Calu3 (cell line): ENCODE measurements around the gene CCDC27. TPM values are rescaled to one million over a fixed set of nuclear protein-coding genes. Genes with fewer than 3 reads are reported as not detected.

Experiments used
- BruUV-seq: library from RNA; stranded (reverse); fragments of 400-500 nt; replicated peaks from 2 replicates; lab custom pipeline; 2021; lab: Mats Ljungman, UMichigan
- CTCF ChIA-PET: fragments of 300-600 bp; sonication (Branson Sonifier 250); formaldehyde crosslinking; loops from one replicate; lab custom pipeline; 2022; ENCODE audit warnings: antibody characterized with exemption; lab: Charles Lee
- DNase-seq: peaks from one replicate; pipeline ENCODE4 v3.0.0; 2022
- H3K27ac Mint-ChIP-seq: one replicate; pipeline ENCODE4 v1.8.0; 2022; ENCODE audit warnings: mixed read lengths; ENCODE audit not compliant: unreplicated experiment
- H3K27me3 Mint-ChIP-seq: one replicate; pipeline ENCODE4 v1.8.0; 2022; ENCODE audit warnings: mixed read lengths; ENCODE audit not compliant: unreplicated experiment
- H3K36me3 Mint-ChIP-seq: one replicate; pipeline ENCODE4 v1.8.0; 2022; ENCODE audit warnings: mild to moderate bottlenecking, moderate library complexity, mixed read lengths; ENCODE audit not compliant: insufficient read depth, unreplicated experiment
- H3K4me1 Mint-ChIP-seq: one replicate; pipeline ENCODE4 v1.8.0; 2022; ENCODE audit warnings: mild to moderate bottlenecking, low read depth, mixed read lengths; ENCODE audit not compliant: unreplicated experiment
- H3K4me3 Mint-ChIP-seq: one replicate; pipeline ENCODE4 v1.8.0; 2022; ENCODE audit warnings: mild to moderate bottlenecking, low read depth, moderate library complexity, mixed read lengths; ENCODE audit not compliant: unreplicated experiment
- H3K9me3 Mint-ChIP-seq: one replicate; pipeline ENCODE4 v1.8.0; 2022; ENCODE audit warnings: low read depth, mixed read lengths; ENCODE audit not compliant: unreplicated experiment
- CTCF ChIP-seq: fragments of 200-600 bp; IDR thresholded peaks from one replicate; pipeline ENCODE4 v1.8.0; 2022; ENCODE audit warnings: antibody characterized with exemption; ENCODE audit not compliant: unreplicated experiment
- intact Hi-C: fragments of 100-400 bp; cut with micrococcal nuclease; formaldehyde crosslinking; loops from one replicate; pipeline ENCODE4 v1.10.0; 2022; ENCODE audit not compliant: unreplicated experiment
- total RNA-seq: library from RNA; stranded (reverse); gene quantifications from 2 replicates; pipeline ENCODE4 v1.2.3, GENCODE V29; 2022

Gene CCDC27
- total RNA-seq, 1 experiment from 2014 or later: not detected

- intact Hi-C loops: no loop called here
- Mint-ChIP-seq H3K4me3 (no peak overlapping the region), H3K27ac (no peak overlapping the region), H3K4me1 (no peaks in the 10 kb centered on the region), H3K27me3 (no peaks in the 10 kb centered on the region), H3K36me3 (peaks cover 15% of the 10 kb centered on the region), H3K9me3 (no peaks in the 10 kb centered on the region)
- DNase-seq: no peak
- CTCF ChIA-PET: no interaction called here
- TF ChIP-seq CTCF: no peak
- BruUV-seq: no TSS peak
Observed at GRCh38 chr1:3821004-3821403, 68.8 kb downstream of the CCDC27 start.

Other genes starting within 250 kb of the CCDC27 start
- gene MEGF6, start 140.9 kb upstream of the CCDC27 start, total RNA-seq: 32.4 and 33.8 TPM in 2 replicates
- 22.5 and 27.3 TPM in 2 replicates for gene TPRG1L, start 127.4 kb upstream of the CCDC27 start, total RNA-seq
- 14.9 and 18.6 TPM in 2 replicates for gene WRAP73, start 102.3 kb upstream of the CCDC27 start, total RNA-seq
- gene TP73, start 99.9 kb upstream of the CCDC27 start, total RNA-seq: 0.34 and 0.54 TPM in 2 replicates
- 2.7 and 4.2 TPM in 2 replicates for gene SMIM1, start 20.3 kb downstream of the CCDC27 start, total RNA-seq
- 35.8 and 38.1 TPM in 2 replicates for gene LRRC47, start 44.0 kb downstream of the CCDC27 start, total RNA-seq
- gene CEP104, start 104.8 kb downstream of the CCDC27 start, total RNA-seq: 29.4 and 34.3 TPM in 2 replicates
- gene DFFB, start 105.0 kb downstream of the CCDC27 start, total RNA-seq: 6.5 and 6.6 TPM in 2 replicates
- 20.9 and 21.1 TPM in 2 replicates for gene C1orf174, start 147.8 kb downstream of the CCDC27 start, total RNA-seq